ENCODE measurements around the gene TPCN1.

GRCh38 chr12:113202300-113203075 lies 18.8 kb upstream of the TPCN1 start:
- no peak for TF ChIP-seq POLR2A (IDR thresholded peaks at IDR 0.05; ENCODE audit: insufficient read depth in 1 of 2, low read depth in 2 of 2, low read length in 2 of 2)
- TF ChIP-seq SRSF9 (IDR thresholded peaks at IDR 0.05; ENCODE audit: borderline replicate concordance, insufficient read depth, low read depth, low read length, poor library complexity, severe bottlenecking) = no peak
- TF ChIP-seq POLR2AphosphoS5 (IDR thresholded peaks at IDR 0.05; ENCODE audit: low read depth, low read length) = no peak
- TF ChIP-seq HDAC6 (IDR thresholded peaks at IDR 0.05; ENCODE audit: low read depth, low read length) = no peak
- no peak for TF ChIP-seq ZNF766 (CRISPR knock-in tag; IDR thresholded peaks at IDR 0.05; ENCODE audit: borderline replicate concordance)
- TF ChIP-seq MTA1 (CRISPR knock-in tag; IDR thresholded peaks at IDR 0.05; ENCODE audit: borderline replicate concordance) = no peak
- no peak for TF ChIP-seq SMC3 (IDR thresholded peaks at IDR 0.05; ENCODE audit: low read length)
